NCI-H82 treated with DMSO at 0.1 percent for 48 hours (cell line): Measurements from ENCODE around the gene ATP6AP1.
A peak's percentile ranks its signal among the peaks of the same experiment; 100 is the strongest.
"Not testable (repeated sequence)": the region's sequence is repeated elsewhere in the genome, so short reads cannot be mapped to it uniquely, and the experiment has no call there.

Experiments used
- DNase-seq: peaks from one replicate; lab custom pipeline; 2025; ENCODE audit not compliant: unreplicated experiment; lab: John Stamatoyannopoulos, UW

Gene ATP6AP1

GRCh38 chrX:154428176-154429171 lies at the start of gene ATP6AP1:
Gene ATP6AP1, plus strand, starts transcription at chrX:154428677. Its CDS starts 16 bp downstream, at chrX:154428693.
- DNase-seq: peak; percentile 82

GRCh38 chrX:154378799-154379568 lies 49.5 kb upstream of the ATP6AP1 start, which contains the start of gene EMD:
Gene EMD, plus strand, starts transcription at chrX:154379295. Its CDS starts 190 bp downstream, at chrX:154379485.
- peak; percentile 95 for DNase-seq

- no peak for DNase-seq
Measured at GRCh38 chrX:154379569-154379951, 48.9 kb upstream of the ATP6AP1 start.

DNA sequence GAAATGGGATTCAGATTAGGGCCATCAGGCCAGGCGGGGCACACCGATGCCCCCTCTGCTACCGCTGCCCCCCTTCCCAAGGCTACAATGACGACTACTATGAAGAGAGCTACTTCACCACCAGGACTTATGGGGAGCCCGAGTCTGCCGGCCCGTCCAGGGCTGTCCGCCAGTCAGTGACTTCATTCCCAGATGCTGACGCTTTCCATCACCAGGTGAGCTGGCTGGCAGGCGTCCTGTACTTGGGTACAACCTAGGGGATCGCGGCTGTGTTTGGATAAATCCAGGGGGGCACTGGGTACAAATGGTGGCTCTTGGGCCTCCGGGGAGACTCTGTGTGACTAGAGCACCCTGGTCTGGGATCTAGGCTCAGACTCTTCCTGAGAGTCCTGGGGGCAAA lies 48.3 kb upstream of the ATP6AP1 start:
- DNase-seq: no peak

DNA sequence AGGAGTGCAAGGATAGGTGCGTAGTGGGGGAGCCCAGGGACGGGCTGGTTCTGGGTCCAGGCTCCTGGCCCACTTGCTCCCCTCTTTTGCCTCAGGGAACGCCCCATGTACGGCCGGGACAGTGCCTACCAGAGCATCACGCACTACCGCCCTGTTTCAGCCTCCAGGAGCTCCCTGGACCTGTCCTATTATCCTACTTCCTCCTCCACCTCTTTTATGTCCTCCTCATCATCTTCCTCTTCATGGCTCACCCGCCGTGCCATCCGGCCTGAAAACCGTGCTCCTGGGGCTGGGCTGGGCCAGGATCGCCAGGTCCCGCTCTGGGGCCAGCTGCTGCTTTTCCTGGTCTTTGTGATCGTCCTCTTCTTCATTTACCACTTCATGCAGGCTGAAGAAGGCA lies 47.7 kb upstream of the ATP6AP1 start:
- DNase-seq: no peak

DNA sequence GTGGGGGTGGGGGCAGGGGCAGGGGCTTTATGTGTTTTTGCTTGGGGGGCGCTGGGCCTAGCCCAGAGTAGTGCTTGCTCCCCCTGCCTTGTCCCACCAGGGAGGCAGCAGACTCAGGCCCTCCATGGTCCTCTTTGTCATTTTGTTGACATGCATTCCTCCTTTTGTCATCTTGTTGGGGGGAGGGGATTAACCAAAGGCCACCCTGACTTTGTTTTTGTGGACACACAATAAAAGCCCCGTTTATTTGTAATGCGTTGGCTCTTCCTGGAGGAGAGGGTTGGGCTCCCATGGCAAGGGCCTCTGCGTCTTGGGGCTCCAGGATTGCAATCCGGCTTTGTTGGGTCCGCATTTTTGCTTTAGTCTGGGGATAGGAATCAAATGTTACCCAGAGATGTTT lies 47.2 kb upstream of the ATP6AP1 start:
- no peak for DNase-seq

DNA sequence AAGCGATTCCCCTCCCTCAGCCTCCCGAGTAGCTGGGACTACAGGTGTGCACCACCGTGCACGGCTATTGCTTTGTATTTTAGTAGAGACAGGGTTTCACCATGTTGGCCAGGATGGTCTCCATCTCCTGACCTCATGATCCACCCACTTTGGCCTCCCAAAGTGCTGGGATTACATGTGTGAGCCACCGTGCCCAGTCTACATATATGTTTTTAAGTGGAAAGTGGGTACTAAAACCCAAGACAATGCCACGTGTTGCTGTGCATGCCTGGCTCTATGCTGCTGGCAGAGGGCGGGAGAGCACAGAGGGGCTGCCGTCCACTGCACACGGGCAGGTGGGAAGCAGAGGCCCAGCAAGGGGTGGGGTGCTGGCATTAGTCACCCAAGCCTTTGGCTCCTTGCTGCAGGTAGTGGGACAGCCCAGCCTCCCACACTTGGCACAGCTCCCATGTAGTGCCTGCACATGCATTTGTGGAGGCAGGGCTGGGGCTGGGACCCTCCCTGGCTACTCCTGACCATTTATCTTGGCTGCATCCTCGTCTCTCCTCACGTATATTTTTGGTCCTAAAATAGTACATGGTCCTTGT lies 45.9 kb upstream of the ATP6AP1 start:
- no peak for DNase-seq

DNA sequence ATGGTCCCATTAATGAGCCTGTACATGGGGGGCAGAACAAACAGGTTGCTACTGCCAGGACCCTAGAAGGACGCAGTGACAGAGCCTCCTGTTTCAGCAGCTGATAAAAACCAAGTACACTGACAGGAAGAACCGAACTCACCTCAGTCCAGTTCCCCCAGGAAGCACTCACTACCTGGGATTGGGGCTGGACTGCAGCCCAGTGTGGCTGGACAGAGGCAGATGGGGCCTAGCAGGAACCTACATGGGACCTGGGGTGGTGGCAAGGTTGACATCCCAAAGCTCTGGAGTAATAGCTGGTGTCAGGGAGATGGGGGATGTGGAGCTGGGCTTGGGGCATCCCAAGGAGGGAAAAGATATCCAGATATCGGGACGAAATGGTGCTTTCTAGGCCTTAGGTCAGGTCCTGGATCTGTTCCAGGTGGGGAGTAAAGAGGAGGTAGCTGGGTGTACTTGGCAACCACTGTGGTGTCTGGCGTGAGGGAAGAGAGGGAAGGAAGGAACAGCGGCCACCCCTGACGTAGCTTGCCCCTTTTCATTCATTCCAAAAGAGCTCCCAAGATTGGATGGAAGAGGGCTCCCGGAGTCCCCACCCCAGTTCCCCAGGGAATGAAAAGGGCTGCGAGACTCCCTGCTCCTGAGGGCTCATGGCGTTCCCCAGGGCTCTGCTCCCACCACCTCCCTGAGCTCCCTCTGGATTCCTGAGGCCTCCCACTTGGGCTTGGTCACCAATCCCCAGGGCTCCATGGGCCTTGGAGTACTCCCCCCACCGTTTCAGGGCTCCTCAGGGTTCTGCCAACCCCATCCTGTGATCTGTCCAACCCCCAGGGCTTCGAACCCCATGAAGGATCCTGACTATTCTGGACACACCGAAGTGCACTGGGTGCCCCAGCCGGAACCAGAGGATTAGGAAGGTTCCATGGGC lies 44.9 kb upstream of the ATP6AP1 start:
- DNase-seq: no peak

DNA sequence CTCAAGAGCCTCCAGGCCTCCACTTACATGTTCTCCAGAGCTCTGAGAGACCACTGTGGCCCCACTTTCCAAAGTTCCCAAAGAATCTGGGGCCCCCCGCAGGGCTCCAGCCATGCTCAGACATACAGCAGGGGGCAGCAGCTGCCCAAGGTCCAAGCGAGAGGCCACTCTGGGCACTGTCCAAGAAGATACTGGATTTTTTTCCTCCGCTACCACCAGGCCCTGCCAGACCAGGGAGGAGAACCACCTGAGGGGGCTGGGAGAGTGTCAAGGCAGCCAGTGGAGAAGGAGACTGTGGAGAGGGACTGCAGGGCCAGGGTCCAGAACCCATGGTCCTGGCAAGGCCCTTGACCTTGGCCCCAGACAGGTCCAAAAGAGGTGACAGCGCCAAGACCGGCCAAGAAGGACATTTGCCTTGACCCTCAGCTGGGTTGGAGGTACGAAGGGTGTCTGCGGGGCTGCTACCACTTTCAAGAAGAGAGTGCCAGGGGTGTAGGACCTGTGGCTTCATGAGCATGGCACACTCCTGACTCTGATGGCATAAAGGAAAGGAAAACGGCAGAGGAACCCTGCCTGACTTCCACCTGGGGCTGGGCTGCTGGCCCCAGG lies 44.1 kb upstream of the ATP6AP1 start:
- no peak for DNase-seq

DNA sequence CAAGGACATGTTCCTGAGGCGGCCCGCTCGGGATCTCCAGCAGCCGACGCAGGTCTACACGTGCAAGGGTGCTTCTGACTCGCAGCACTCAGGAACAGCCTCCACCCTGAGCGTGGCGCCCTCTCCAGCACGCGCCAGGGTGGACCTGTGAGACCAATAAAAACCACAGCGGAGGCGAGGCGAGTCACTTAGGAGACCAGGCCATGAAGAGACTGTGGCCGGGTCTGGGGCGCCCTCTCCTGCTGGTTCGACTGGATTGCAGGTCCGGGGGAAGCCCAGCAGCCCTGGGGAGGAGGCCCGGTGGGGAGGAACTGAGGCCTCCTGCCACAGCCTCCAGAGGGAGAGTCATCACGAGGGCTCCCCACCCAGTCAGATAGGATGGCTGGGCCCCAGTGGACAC lies 40.4 kb upstream of the ATP6AP1 start:
- DNase-seq: not testable (repeated sequence)

DNA sequence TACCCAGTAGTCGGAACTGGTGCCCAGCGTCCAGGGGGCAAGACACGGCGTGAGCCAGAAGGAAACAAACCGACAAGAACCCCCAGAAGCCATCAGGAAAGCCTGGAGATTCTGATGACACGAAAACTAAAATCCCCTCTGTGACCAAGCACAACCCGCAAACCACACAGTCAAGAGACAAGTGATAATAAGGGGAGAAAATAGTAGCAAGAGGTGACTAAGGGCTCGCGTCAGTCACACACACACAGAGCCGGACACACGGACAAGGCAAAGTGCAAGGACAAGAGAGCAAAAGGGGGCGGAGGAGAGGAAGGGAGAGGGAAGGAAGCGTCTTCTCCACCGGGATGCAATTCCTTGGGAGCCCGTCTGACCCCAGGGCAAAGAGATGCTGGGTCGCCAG lies 39.8 kb upstream of the ATP6AP1 start:
- DNase-seq: not testable (repeated sequence)

DNA sequence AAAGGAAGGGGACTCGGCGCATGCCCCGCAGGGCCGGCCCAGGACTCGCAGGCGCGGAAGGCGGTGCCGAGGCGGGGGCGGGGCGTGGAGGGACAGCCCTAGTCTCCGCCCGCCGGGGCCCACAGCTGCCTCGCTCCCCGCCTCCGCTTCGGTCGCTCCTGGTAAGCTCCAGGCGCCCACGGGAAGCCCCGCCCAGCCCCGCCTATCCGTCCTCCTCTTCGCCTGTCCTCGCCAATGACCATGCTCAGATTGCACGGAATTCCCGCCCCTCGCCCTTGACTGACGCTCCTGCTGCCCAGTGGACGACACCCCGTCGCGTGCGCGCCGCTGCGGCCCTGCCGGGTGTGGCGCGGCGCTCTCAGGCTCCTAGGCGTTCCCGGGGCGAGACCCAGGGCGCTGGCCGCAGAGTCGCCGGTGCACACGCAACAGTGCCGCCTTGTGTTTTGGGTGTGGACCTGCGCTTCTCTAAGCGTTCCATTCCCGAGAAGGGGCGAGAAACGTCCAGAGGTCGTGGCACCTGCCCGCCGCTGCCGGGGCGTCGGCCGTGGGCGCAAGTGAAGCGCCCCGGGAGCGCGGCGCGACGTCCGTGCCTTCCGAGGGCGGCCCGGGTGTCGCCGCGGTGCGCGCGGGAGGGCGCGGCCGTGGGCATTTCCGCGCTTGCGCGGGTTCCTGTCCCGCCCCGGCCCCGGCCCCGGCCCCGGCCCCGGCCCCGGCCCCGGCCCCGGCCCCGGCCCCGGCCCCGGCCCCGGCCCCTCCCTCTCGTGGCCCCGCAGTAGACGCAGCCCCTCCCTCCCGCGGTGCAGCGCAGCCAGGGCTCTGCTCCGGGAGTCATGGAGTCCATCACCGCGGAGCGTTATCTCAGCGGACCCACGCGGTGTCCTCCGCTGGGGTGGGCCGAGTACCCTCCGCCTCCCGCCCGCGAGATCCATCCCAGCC lies 38.4 kb upstream of the ATP6AP1 start:
- not testable (repeated sequence) for DNase-seq

DNA sequence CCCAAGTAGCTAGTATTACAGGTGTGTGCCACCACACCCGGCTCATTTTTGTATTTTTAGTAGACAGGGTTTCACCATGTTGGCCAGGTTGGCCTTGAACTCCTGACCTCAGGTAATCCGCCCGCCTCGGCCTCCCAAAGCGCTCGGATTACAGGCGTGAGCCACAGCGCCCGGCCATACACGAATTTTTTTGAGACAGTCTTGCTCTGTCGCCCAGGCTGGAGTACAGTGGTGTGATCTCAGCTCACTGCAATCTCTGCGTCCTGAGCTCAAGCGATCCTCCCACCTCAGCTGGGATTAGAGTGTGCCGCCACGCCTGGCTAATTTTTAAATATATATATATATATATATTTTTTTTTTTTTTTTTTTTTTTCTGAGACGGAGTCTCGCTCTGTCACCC lies 32.1 kb upstream of the ATP6AP1 start:
- not testable (repeated sequence) for DNase-seq

DNA sequence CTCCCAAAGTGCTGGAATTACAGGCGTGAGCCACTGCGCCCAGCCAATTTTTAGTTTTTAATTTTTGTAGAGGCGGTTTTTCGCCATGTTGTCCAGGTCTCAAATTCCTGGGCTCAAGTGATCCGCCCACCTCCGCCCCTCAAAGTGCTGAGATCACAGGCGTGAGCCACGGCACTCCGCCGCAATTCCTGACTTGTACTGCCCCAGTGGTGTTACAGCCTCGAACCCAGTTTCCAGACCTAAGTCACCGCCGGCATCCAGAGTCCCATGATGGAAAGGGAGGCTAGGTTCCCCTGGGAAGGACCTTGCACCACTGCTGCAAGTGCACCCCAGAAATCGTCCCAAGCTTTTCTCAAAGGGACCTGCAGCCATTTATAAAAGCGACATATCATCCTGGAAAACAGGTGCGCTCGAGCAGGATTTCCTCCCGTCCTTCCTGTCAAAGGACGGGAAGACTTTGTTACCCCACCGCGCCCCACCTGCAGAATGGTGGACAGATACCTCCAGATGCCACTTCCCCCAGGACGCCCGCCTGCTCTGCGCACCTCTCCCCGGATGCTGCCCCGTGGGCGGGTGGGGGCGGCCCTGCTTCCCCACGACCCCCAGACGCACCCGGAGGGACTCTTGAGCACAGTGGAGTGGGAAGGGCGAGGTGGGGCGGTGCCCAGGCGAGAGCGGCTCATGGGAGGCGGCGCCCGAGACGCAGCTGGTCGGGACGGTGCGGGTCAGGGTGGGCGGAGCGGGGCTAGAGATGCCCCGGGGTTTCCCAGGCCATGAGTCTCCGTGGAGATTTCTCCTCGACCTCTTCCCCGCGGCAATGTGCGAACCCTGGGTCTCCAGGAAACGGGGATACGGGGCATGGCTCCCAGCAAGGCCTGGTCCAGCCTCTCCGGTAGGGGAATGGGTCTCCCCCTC lies 31.2 kb upstream of the ATP6AP1 start:
- peak; percentile 30 for DNase-seq

- DNase-seq: peak; percentile 96
Measured at GRCh38 chrX:154397888-154398667, 30.4 kb upstream of the ATP6AP1 start, which contains the start of gene RPL10. Gene RPL10, plus strand, starts transcription at chrX:154398377. Its CDS starts 143 bp downstream, at chrX:154398520.

- peak; percentile 46 for DNase-seq
Measured at GRCh38 chrX:154398668-154399526, 29.6 kb upstream of the ATP6AP1 start.
